Activated CD8-positive, alpha-beta memory T cell treated with anti-CD3 and anti-CD28 coated beads, Interleukin-2, amount 50 U/mL, for 48 hours (primary cell): Measurements from ENCODE around the gene GIMAP4.
"Not testable (repeated sequence)": the region's sequence is repeated elsewhere in the genome, so short reads cannot be mapped to it uniquely, and the experiment has no call there.

Source experiments
- DNase-seq: peaks from one replicate; pipeline ENCODE4 v3.0.0-alpha.2; 2020

GIMAP4 gene

GRCh38 chr7:150567169-150567568 is at the start of gene GIMAP4:
Gene GIMAP4 (plus strand): TSS chr7:150567390. CDS start chr7:150569902, 2,512 bp downstream.
- no peak for DNase-seq

DNA sequence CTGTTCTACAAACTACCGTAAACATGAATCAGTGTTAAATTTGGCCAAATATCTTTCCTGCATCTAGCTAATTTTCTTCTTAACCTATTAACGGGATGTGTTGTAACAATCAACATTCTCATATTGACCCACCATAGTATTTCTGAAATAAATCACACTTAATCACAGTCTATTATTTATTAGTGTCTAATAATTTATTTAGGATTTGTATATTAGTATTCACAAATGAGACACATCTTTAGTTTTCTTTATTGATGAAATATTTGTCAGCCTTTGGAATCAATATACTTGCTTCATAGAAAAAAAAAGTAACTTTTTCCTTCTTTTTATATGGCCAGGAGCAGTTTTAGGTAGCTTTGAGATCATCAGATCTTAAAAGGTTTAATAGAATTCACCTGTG is 47.9 kb upstream of the GIMAP4 start:
- DNase-seq, result no peak

- DNase-seq, result peak; percentile 69
Measured at GRCh38 chr7:150520145-150520544, 47.0 kb upstream of the GIMAP4 start.

DNA sequence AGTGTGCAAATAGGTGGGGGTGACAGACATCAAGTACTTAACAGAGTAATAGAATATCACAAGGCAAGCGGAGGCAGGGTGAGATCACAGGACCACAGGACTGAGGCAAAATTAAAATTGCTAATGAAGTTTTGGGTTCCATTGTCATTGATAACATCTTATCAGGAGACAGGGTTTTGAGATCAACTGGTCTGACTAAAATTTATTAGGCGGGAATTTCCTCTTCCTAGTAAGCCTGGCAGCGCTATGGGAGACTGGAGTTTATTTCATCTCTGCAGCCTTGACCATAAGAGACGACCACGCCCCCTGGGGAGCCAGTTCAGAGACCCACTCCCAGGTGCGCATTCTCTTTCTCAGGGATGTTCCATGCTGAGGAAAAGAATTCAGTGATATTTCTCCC is 44.3 kb upstream of the GIMAP4 start:
- not testable (repeated sequence) for DNase-seq

- no peak for DNase-seq
Measured at GRCh38 chr7:150524018-150524417, 43.2 kb upstream of the GIMAP4 start.

- no peak for DNase-seq
Measured at GRCh38 chr7:150531704-150532103, 35.5 kb upstream of the GIMAP4 start.

DNA sequence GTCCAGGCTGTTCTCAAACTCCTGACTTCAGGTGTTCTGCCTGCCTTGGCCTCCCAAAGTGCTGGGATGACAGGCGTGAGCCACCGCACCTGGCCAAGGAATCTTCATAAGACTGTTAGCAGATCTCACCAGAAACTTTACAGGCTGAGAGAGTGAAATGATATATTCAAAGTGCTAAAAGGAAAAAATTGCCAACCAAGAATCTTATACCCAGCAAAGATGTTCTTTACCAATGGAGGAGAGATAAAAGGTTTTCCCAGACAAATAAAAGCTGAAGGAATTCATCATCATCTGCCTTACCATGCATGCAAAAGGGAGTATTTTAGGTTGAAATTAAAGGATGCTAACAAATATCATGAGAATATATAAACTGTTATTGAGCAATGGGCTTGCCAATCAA is 28.9 kb upstream of the GIMAP4 start:
- DNase-seq, result no peak

GRCh38 chr7:150553163-150553562 is 14.0 kb upstream of the GIMAP4 start:
- DNase-seq, result no peak

DNA sequence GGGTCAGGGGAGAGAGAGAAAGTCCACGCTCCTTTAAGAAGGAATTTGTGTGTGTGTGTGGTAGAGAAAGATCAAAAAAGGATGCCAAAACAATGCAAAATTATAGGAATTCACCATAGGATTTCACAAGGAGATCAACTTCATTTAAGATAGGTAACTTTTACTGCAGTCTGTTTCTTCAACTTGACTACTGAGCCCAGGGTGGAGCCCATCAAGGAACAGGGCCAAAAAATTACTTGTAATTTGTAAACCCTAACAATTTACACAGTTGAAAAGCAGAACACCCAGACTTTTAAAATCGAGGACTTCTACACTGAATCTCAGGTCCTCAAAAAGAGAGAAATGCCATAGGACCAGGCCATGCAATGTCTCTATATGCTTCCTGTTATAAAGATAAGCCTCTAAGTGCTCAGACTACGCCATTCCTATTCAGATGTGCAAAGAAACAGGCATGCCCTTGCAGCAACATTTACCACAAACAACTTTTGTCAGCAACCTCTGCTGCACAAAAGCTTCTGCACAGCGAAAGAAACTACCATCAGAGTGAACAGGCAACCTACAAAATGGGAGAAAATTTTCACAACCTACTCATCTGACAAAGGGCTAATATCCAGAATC is 10.6 kb upstream of the GIMAP4 start:
- no peak for DNase-seq

DNA sequence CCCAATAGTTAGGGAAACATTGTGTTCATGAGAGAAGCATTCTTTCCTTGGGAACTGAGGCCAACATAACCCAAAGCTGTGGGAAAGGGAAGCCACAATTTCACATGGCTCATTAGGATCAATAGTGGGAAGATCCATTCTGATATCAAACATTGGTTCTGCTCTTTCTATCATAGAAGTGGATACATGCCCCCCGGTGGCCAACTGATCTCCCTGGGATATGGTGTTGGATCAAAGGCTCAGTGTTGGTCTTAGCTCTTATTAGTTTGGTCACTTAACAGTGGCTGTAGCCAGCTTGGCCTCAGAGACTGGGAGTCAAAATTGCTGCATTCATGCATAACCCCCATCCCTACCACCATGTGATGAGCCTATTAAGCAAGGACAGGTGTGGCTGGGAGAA is 6.7 kb upstream of the GIMAP4 start:
- DNase-seq, result no peak

GRCh38 chr7:150562919-150563318 is 4.3 kb upstream of the GIMAP4 start:
- no peak for DNase-seq

DNA sequence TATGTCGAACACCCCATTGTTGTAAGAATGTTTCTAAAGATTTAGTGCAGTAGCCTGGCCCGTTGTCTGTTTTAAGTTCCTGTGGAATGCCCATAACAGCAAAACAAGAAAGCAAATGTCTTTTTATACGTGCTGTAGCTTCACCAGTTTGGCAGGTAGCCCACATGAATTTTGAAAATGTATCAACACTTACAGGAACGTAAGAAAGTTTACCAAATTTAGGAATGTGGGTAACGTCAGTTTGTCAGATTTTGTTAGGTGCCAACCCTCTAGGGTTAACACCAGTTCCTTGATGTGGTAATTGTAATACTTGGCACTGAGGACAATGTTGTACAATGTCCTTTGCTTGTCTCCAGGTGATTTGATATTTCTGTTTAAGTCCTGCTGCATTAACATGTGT is 3.2 kb upstream of the GIMAP4 start:
- DNase-seq, result no peak

DNA sequence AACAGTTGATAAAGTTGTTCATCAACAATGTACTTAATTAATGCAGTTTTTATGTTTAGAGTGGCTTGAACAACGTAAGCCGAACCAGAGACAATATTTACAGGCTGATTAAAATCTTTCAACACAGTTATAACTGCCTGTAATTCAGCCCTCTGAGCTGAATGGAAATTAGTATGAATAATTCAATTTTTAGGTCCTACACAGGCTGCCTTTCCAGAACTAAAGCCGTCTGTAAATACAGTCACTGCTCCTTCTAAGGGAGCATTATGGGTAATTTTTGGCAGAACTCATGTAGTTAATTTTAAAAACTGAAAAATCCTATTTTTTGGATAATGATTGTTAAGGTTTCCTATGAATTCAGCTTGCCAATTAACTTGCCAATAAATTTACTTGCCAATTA is 2.6 kb upstream of the GIMAP4 start:
- no peak for DNase-seq

DNA sequence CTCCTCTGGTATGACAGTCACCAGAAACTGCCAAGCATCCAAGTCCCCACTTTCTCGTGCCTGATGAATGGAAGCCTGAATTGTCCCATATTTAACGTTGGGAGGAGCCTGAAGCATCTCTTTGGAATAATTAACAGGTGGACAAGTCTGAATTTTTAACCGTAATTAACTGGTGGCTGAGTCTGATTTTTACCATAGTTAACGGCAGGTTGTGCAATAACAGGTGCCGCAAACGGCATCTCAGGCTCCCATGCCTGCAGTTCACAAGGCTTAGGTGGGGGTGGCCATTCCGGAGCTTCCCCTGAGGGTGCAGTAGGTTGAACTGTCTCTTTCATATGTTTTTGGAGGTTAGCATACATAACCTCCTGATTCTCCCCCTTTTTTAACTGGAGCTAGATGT is 2.0 kb upstream of the GIMAP4 start:
- no peak for DNase-seq

DNA sequence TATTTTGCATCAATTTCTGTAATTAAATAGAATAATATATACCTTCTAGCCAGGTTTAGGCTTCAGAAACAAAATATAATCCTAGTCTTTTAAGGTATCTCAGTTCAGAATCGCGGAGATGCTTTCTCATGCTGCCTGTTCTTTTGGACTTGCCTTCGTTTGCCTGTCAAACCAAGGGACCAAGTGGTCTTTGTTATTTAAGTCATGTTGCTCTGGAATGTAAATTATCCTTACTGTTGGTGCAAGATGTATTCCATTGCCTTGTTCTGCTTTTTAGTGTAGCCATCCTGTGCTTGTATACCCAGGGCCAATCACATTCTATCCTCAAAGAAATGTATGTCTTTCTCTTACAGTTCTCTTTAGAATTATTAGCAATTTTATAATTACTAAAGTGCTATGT is 1.1 kb upstream of the GIMAP4 start:
- no peak for DNase-seq

- no peak for DNase-seq
Measured at GRCh38 chr7:150566572-150566971, 618 bp upstream of the GIMAP4 start.

DNA sequence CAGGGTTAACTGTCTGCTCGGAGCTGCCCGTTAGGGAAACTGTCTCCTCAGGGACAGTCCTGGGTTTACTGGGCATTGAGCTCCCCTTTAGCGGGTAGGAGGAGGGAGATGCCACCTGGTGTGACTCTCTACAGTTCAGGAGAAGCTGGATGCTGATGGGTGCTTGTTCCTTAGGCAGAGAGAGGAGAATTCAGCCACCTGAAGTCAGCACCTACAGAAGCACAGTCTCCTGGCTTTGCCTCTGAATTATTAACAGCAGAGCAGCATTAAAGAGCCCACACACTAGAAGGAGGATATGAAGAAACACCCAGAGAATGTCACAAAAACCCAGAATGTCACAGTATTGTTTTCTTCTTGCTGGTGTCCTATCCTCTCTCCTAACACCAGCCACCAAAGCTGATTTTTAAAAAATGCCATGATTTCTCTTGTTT is 696 bp downstream of the GIMAP4 start:
- no peak for DNase-seq

DNA sequence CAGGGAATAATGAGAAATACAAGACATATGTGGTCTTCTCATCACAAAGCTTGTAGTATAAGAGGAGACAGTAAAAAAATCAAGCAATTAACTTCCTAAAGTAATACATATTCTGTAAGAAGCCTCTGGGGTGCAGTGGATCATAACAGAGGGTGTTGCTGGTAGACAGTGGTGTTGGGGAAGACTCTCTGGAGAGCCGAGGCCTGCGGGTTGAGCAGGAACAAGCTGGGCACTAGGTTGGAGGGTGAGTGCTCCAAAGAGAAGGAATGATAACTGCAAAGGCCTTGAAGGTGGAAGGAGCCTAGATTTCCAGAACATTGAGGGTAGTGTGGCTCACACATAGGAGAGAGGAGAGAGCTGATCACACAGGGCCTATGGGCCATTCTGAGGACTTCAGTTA is 1.5 kb downstream of the GIMAP4 start:
- DNase-seq, result no peak

- DNase-seq, result no peak
Measured at GRCh38 chr7:150569245-150569955, 2.2 kb downstream of the GIMAP4 start.

DNA sequence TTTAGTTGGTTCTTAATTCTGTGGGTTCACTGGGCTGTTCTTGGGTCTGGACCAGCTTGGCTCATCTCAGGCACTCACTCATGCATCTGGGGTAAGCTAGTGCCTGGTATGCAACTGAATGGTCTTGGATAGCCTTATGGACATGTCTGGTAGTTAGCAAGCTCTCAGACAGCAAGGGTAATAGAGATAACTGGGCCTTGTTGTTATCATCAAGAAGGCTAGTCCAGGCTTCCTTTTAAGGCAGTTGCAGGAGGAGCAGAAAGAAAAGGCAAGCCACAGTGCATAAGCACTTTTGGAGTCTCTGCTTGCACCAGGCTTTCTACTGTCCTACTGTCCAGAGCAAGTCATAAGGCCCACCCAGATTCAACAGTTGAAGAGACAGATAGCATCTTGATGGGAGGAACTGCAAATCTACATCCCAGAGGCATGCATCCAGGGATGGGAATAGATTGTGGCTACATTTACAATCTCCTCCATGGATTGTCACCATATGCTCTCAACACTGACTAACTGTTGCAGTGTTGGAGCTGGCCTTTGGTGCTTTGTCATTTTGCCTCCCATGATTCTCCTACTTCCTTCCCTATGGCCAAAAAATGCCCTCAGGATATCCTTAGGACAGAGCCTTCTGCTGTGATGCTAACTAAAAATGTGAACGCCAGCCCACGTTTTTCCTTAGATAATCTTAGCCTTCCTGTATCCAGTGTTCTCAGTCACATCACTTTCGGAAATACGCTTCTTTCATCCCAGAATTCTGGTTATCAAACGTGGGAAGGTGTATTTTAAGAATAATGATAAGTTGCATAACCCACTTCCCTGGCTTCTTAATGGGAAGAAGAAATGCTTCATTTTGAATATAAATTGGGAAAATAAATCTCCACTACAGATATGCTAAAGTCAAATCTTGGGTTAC is 3.6 kb downstream of the GIMAP4 start:
- DNase-seq, result no peak

DNA sequence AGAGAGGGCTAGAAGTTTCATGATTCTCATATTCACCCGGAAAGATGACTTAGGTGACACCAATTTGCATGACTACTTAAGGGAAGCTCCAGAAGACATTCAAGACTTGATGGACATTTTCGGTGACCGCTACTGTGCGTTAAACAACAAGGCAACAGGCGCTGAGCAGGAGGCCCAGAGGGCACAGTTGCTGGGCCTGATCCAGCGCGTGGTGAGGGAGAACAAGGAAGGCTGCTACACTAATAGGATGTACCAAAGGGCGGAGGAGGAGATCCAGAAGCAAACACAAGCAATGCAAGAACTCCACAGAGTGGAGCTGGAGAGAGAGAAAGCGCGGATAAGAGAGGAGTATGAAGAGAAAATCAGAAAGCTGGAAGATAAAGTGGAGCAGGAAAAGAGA is 5.3 kb downstream of the GIMAP4 start:
- no peak for DNase-seq

GRCh38 chr7:150579979-150580637 is 12.9 kb downstream of the GIMAP4 start:
- not testable (repeated sequence) for DNase-seq
